ENCODE results near the gene CYS1. TPM values are rescaled to one million over a fixed set of nuclear protein-coding genes. Genes with fewer than 3 reads are reported as not detected.

Gene CYS1
- total RNA-seq, 3 donors from 2014 or later: 1.3 to 2.4 (median 1.6) TPM

GRCh38 chr2:10125842-10126631 lies 45.8 kb upstream of the CYS1 start:
- Histone ChIP-seq H3K9me3 (no peaks in the 10 kb centered on the region), H3K36me3 (no peaks in the 10 kb centered on the region), H3K27ac (no peak overlapping the region), H3K4me1 (peaks cover 4 to 12% of the 10 kb centered on the region in 2 donors), H3K27me3 (peaks cover 0 to 19% of the 10 kb centered on the region in 2 donors), H3K4me3 (no peak overlapping the region)
- TF ChIP-seq POLR2A (IDR thresholded peaks at IDR 0.05) (no peak), POLR2AphosphoS5 (IDR thresholded peaks at IDR 0.05) (no peak), CTCF (IDR thresholded peaks at IDR 0.05) (no peak)
- no peak for DNase-seq (ENCODE audit: low spot score in 2 of 2)
- intact Hi-C loops (cut with DNase I; ENCODE audit: low total_unique reads): no loop called here

- Histone ChIP-seq H3K4me1 (peaks cover 4 to 12% of the 10 kb centered on the region in 2 donors), H3K27ac (no peak overlapping the region), H3K9me3 (no peaks in the 10 kb centered on the region), H3K4me3 (no peak overlapping the region), H3K36me3 (no peaks in the 10 kb centered on the region), H3K27me3 (peaks cover 0 to 19% of the 10 kb centered on the region in 2 donors)
- intact Hi-C loops (cut with DNase I; ENCODE audit: low total_unique reads): no loop called here
- TF ChIP-seq CTCF (IDR thresholded peaks at IDR 0.05) (peak; percentile 47 to 77 (median 59)), POLR2AphosphoS5 (IDR thresholded peaks at IDR 0.05) (no peak)
- DNase-seq (ENCODE audit: low spot score in 2 of 2): no peak
These were observed 44.4 kb upstream of the CYS1 start for GRCh38 chr2:10124538-10125045.

GRCh38 chr2:10123281-10123680 lies 43.1 kb upstream of the CYS1 start:
- TF ChIP-seq CTCF (IDR thresholded peaks at IDR 0.05) (no peak), POLR2A (IDR thresholded peaks at IDR 0.05) (no peak), POLR2AphosphoS5 (IDR thresholded peaks at IDR 0.05) (no peak)
- Histone ChIP-seq H3K27me3 (peaks cover 0 to 19% of the 10 kb centered on the region in 2 donors), H3K4me3 (peak overlapping the region; percentile 43 to 77 (median 52)), H3K36me3 (no peaks in the 10 kb centered on the region), H3K9me3 (no peaks in the 10 kb centered on the region), H3K27ac (no peak overlapping the region), H3K4me1 (peaks cover 4 to 12% of the 10 kb centered on the region in 2 donors)
- intact Hi-C loops (cut with DNase I; ENCODE audit: low total_unique reads): no loop called here
- no peak for DNase-seq (ENCODE audit: low spot score in 2 of 2)

GRCh38 chr2:10122500-10123280 lies 42.5 kb upstream of the CYS1 start, which contains the start of gene RRM2:
TSS of gene RRM2 (plus strand) at chr2:10122739. CDS start at chr2:10122799, 60 bp downstream.
- peak within 1 kb of the TSS; percentile 43 to 77 (median 52) for H3K4me3 ChIP-seq
- H3K9me3 ChIP-seq: no peaks in the 10 kb centered on the region
- H3K27ac ChIP-seq: no peak within 1 kb of the TSS
- peak; percentile 86 to 88 for DNase-seq (ENCODE audit: low spot score in 2 of 2)
- H3K27me3 ChIP-seq: peaks cover 0 to 19% of the 10 kb centered on the region in 2 donors
- H3K4me1 ChIP-seq: peaks cover 4 to 12% of the 10 kb centered on the region in 2 donors
- TF ChIP-seq POLR2AphosphoS5 (IDR thresholded peaks at IDR 0.05) (peak; percentile 37 to 55 (median 40)), CTCF (IDR thresholded peaks at IDR 0.05) (no peak)
- H3K36me3 ChIP-seq: no peaks in the 10 kb centered on the region
- intact Hi-C loops (cut with DNase I; ENCODE audit: low total_unique reads): no loop called here

Data from breast epithelium (tissue), 4 donors.